ENCODE measurements around the gene SNU13.
"Not testable (repeated sequence)": the region's sequence is repeated elsewhere in the genome, so short reads cannot be mapped to it uniquely, and the experiment has no call there.

SNU13 gene

GRCh38 chr22:41664490-41664889, 24.2 kb downstream of the SNU13 start:
- H2AK5ac ChIP-seq (ENCODE audit: low read length), result no peak overlapping the region
- H3K27ac ChIP-seq (ENCODE audit: low read depth, low read length), result no peak overlapping the region
- peaks cover 16% of the 10 kb centered on the region for H3K36me3 ChIP-seq (ENCODE audit: control insufficient read depth, insufficient read depth, low read length)

GRCh38 chr22:41663594-41663993, 25.1 kb downstream of the SNU13 start:
- H3K4me2 ChIP-seq (ENCODE audit: low read length); H3K27me3 ChIP-seq (ENCODE audit: insufficient read depth, low read length, poor library complexity); H3K27ac ChIP-seq (ENCODE audit: low read depth, low read length); H3K23ac ChIP-seq (ENCODE audit: low read length); H3K9ac ChIP-seq (ENCODE audit: low read length); H2BK5ac ChIP-seq (ENCODE audit: low read length); H4K5ac ChIP-seq (ENCODE audit: low read length); H2BK15ac ChIP-seq (replicated peaks; ENCODE audit: low read depth); H3K4ac ChIP-seq (ENCODE audit: low read depth, low read length); H3K4me3 ChIP-seq (ENCODE audit: low read length); H2BK120ac ChIP-seq (ENCODE audit: low read depth, low read length); H3K4me1 ChIP-seq (ENCODE audit: control insufficient read depth, low read depth, low read length); H4K8ac ChIP-seq (ENCODE audit: low read depth, low read length); H3K79me2 ChIP-seq (ENCODE audit: control insufficient read depth, insufficient read depth, low read length); H3K79me1 ChIP-seq (ENCODE audit: low read length); H3K56ac ChIP-seq (ENCODE audit: low read length); H3K18ac ChIP-seq (ENCODE audit: low read length); H2AK5ac ChIP-seq (ENCODE audit: low read length); DNase-seq: not testable (repeated sequence)
- no CpG with 5 or more reads among the region's 9 CpGs for WGBS (ENCODE audit: extremely low coverage, insufficient coverage, low lambda C conversion rate)
- peaks cover 16% of the 10 kb centered on the region for H3K36me3 ChIP-seq (ENCODE audit: control insufficient read depth, insufficient read depth, low read length)

More at GRCh38 chr22:41664490-41664889, 24.2 kb downstream of the SNU13 start:
- Histone ChIP-seq H3K4me3 (ENCODE audit: low read length) (no peak overlapping the region), H3K4me1 (ENCODE audit: control insufficient read depth, low read depth, low read length) (peaks cover 2% of the 10 kb centered on the region), H3K4ac (ENCODE audit: low read depth, low read length) (no peak overlapping the region), H4K8ac (ENCODE audit: low read depth, low read length) (no peak overlapping the region), H2BK5ac (ENCODE audit: low read length) (no peak overlapping the region), H3K23ac (ENCODE audit: low read length) (no peak overlapping the region), H2BK120ac (ENCODE audit: low read depth, low read length) (no peak overlapping the region), H3K79me1 (ENCODE audit: low read length) (peaks cover 2% of the 10 kb centered on the region), H3K79me2 (ENCODE audit: control insufficient read depth, insufficient read depth, low read length) (no peaks in the 10 kb centered on the region), H2BK15ac (replicated peaks; ENCODE audit: low read depth) (no peak overlapping the region), H3K4me2 (ENCODE audit: low read length) (no peak overlapping the region), H3K9ac (ENCODE audit: low read length) (no peak overlapping the region), H3K27me3 (ENCODE audit: insufficient read depth, low read length, poor library complexity) (no peaks in the 10 kb centered on the region), H4K5ac (ENCODE audit: low read length) (no peak overlapping the region), H3K18ac (ENCODE audit: low read length) (no peak overlapping the region), H3K56ac (ENCODE audit: low read length) (no peak overlapping the region)
- DNase-seq, result peak; percentile 42

GRCh38 chr22:41661713-41662112, 27.0 kb downstream of the SNU13 start:
- Histone ChIP-seq H3K79me1 (ENCODE audit: low read length) (peaks cover 2% of the 10 kb centered on the region), H3K27ac (ENCODE audit: low read depth, low read length) (no peak overlapping the region), H2BK5ac (ENCODE audit: low read length) (no peak overlapping the region), H3K36me3 (ENCODE audit: control insufficient read depth, insufficient read depth, low read length) (peaks cover 18% of the 10 kb centered on the region), H2BK15ac (replicated peaks; ENCODE audit: low read depth) (no peak overlapping the region), H3K18ac (ENCODE audit: low read length) (no peak overlapping the region), H2AK5ac (ENCODE audit: low read length) (no peak overlapping the region), H3K4me1 (ENCODE audit: control insufficient read depth, low read depth, low read length) (no peaks in the 10 kb centered on the region), H3K23ac (ENCODE audit: low read length) (no peak overlapping the region), H3K4me3 (ENCODE audit: low read length) (no peak overlapping the region), H3K4me2 (ENCODE audit: low read length) (no peak overlapping the region), H3K4ac (ENCODE audit: low read depth, low read length) (no peak overlapping the region), H4K5ac (ENCODE audit: low read length) (no peak overlapping the region), H3K79me2 (ENCODE audit: control insufficient read depth, insufficient read depth, low read length) (no peaks in the 10 kb centered on the region), H3K27me3 (ENCODE audit: insufficient read depth, low read length, poor library complexity) (no peaks in the 10 kb centered on the region), H4K8ac (ENCODE audit: low read depth, low read length) (no peak overlapping the region), H3K56ac (ENCODE audit: low read length) (no peak overlapping the region), H2BK120ac (ENCODE audit: low read depth, low read length) (no peak overlapping the region), H3K9ac (ENCODE audit: low read length) (no peak overlapping the region)
- DNase-seq, result no peak
- no CpG with 5 or more reads among the region's 2 CpGs for WGBS (ENCODE audit: extremely low coverage, insufficient coverage, low lambda C conversion rate)

GRCh38 chr22:41661088-41661487, 27.6 kb downstream of the SNU13 start:
- no peak for DNase-seq
- H3K79me1 ChIP-seq (ENCODE audit: low read length), result peaks cover 2% of the 10 kb centered on the region

GRCh38 chr22:41660416-41660815, 28.3 kb downstream of the SNU13 start:
- no peak overlapping the region for H4K5ac ChIP-seq (ENCODE audit: low read length)
- H3K23ac ChIP-seq (ENCODE audit: low read length), result no peak overlapping the region
- H3K79me2 ChIP-seq (ENCODE audit: control insufficient read depth, insufficient read depth, low read length), result no peaks in the 10 kb centered on the region
- no peak overlapping the region for H2BK5ac ChIP-seq (ENCODE audit: low read length)
- no peaks in the 10 kb centered on the region for H3K27me3 ChIP-seq (ENCODE audit: insufficient read depth, low read length, poor library complexity)
- no peak overlapping the region for H3K56ac ChIP-seq (ENCODE audit: low read length)
- no peak overlapping the region for H2BK15ac ChIP-seq (replicated peaks; ENCODE audit: low read depth)
- DNase-seq, result no peak
- H2BK120ac ChIP-seq (ENCODE audit: low read depth, low read length), result no peak overlapping the region
- WGBS (ENCODE audit: extremely low coverage, insufficient coverage, low lambda C conversion rate), result no CpG with 5 or more reads among the region's 3 CpGs
- H3K9ac ChIP-seq (ENCODE audit: low read length), result no peak overlapping the region
- no peak overlapping the region for H3K4ac ChIP-seq (ENCODE audit: low read depth, low read length)
- H4K8ac ChIP-seq (ENCODE audit: low read depth, low read length), result no peak overlapping the region
- H3K4me1 ChIP-seq (ENCODE audit: control insufficient read depth, low read depth, low read length), result no peaks in the 10 kb centered on the region
- H3K36me3 ChIP-seq (ENCODE audit: control insufficient read depth, insufficient read depth, low read length), result peaks cover 18% of the 10 kb centered on the region
- H3K79me1 ChIP-seq (ENCODE audit: low read length), result peaks cover 2% of the 10 kb centered on the region
- H3K4me3 ChIP-seq (ENCODE audit: low read length), result no peak overlapping the region
- no peak overlapping the region for H2AK5ac ChIP-seq (ENCODE audit: low read length)
- H3K18ac ChIP-seq (ENCODE audit: low read length), result no peak overlapping the region
- no peak overlapping the region for H3K27ac ChIP-seq (ENCODE audit: low read depth, low read length)
- H3K4me2 ChIP-seq (ENCODE audit: low read length), result no peak overlapping the region

More at GRCh38 chr22:41661088-41661487, 27.6 kb downstream of the SNU13 start:
- no CpG with 5 or more reads among the region's 3 CpGs for WGBS (ENCODE audit: extremely low coverage, insufficient coverage, low lambda C conversion rate)
- Histone ChIP-seq H3K18ac (ENCODE audit: low read length) (no peak overlapping the region), H3K23ac (ENCODE audit: low read length) (no peak overlapping the region), H3K4me2 (ENCODE audit: low read length) (no peak overlapping the region), H3K27ac (ENCODE audit: low read depth, low read length) (no peak overlapping the region), H2BK120ac (ENCODE audit: low read depth, low read length) (no peak overlapping the region), H3K4me3 (ENCODE audit: low read length) (no peak overlapping the region), H3K36me3 (ENCODE audit: control insufficient read depth, insufficient read depth, low read length) (peaks cover 18% of the 10 kb centered on the region), H4K5ac (ENCODE audit: low read length) (no peak overlapping the region), H4K8ac (ENCODE audit: low read depth, low read length) (no peak overlapping the region), H3K4me1 (ENCODE audit: control insufficient read depth, low read depth, low read length) (no peaks in the 10 kb centered on the region), H3K27me3 (ENCODE audit: insufficient read depth, low read length, poor library complexity) (no peaks in the 10 kb centered on the region), H3K4ac (ENCODE audit: low read depth, low read length) (no peak overlapping the region), H3K9ac (ENCODE audit: low read length) (no peak overlapping the region), H2AK5ac (ENCODE audit: low read length) (no peak overlapping the region), H3K56ac (ENCODE audit: low read length) (no peak overlapping the region), H3K79me2 (ENCODE audit: control insufficient read depth, insufficient read depth, low read length) (no peaks in the 10 kb centered on the region), H2BK15ac (replicated peaks; ENCODE audit: low read depth) (no peak overlapping the region), H2BK5ac (ENCODE audit: low read length) (no peak overlapping the region)

- peaks cover 2% of the 10 kb centered on the region for H3K79me1 ChIP-seq (ENCODE audit: low read length)
- DNase-seq, result no peak
- no peak overlapping the region for H3K4ac ChIP-seq (ENCODE audit: low read depth, low read length)
- H3K4me3 ChIP-seq (ENCODE audit: low read length), result no peak overlapping the region
- H3K27ac ChIP-seq (ENCODE audit: low read depth, low read length), result no peak overlapping the region
- H3K4me1 ChIP-seq (ENCODE audit: control insufficient read depth, low read depth, low read length), result no peaks in the 10 kb centered on the region
- no CpG with 5 or more reads among the region's 1 CpG for WGBS (ENCODE audit: extremely low coverage, insufficient coverage, low lambda C conversion rate)
- no peak overlapping the region for H3K9ac ChIP-seq (ENCODE audit: low read length)
- no peaks in the 10 kb centered on the region for H3K27me3 ChIP-seq (ENCODE audit: insufficient read depth, low read length, poor library complexity)
- no peak overlapping the region for H3K18ac ChIP-seq (ENCODE audit: low read length)
- no peak overlapping the region for H2BK5ac ChIP-seq (ENCODE audit: low read length)
- H3K56ac ChIP-seq (ENCODE audit: low read length), result no peak overlapping the region
- no peak overlapping the region for H2AK5ac ChIP-seq (ENCODE audit: low read length)
- no peak overlapping the region for H4K5ac ChIP-seq (ENCODE audit: low read length)
- no peak overlapping the region for H2BK15ac ChIP-seq (replicated peaks; ENCODE audit: low read depth)
- no peak overlapping the region for H2BK120ac ChIP-seq (ENCODE audit: low read depth, low read length)
- H3K79me2 ChIP-seq (ENCODE audit: control insufficient read depth, insufficient read depth, low read length), result no peaks in the 10 kb centered on the region
- no peak overlapping the region for H3K23ac ChIP-seq (ENCODE audit: low read length)
- H3K4me2 ChIP-seq (ENCODE audit: low read length), result no peak overlapping the region
- H3K36me3 ChIP-seq (ENCODE audit: control insufficient read depth, insufficient read depth, low read length), result peaks cover 18% of the 10 kb centered on the region
- H4K8ac ChIP-seq (ENCODE audit: low read depth, low read length), result no peak overlapping the region
These were observed 28.7 kb downstream of the SNU13 start for GRCh38 chr22:41659941-41660340.
